ENCODE data around the gene SLC35G4.
"Not testable (repeated sequence)": the region's sequence is repeated elsewhere in the genome, so short reads cannot be mapped to it uniquely, and the experiment has no call there.

The SLC35G4 gene

GRCh38 chr18:11609488-11609887 lies at the start of gene SLC35G4:
Gene SLC35G4, plus strand, starts transcription at chr18:11609596. Its CDS starts 0 bp downstream, at chr18:11609596.
- DNase-seq = not testable (repeated sequence)

- DNase-seq = no peak
These were observed 48.1 kb upstream of the SLC35G4 start for GRCh38 chr18:11561293-11561692.

GRCh38 chr18:11565716-11566115 lies 43.7 kb upstream of the SLC35G4 start:
- no peak for DNase-seq

DNA sequence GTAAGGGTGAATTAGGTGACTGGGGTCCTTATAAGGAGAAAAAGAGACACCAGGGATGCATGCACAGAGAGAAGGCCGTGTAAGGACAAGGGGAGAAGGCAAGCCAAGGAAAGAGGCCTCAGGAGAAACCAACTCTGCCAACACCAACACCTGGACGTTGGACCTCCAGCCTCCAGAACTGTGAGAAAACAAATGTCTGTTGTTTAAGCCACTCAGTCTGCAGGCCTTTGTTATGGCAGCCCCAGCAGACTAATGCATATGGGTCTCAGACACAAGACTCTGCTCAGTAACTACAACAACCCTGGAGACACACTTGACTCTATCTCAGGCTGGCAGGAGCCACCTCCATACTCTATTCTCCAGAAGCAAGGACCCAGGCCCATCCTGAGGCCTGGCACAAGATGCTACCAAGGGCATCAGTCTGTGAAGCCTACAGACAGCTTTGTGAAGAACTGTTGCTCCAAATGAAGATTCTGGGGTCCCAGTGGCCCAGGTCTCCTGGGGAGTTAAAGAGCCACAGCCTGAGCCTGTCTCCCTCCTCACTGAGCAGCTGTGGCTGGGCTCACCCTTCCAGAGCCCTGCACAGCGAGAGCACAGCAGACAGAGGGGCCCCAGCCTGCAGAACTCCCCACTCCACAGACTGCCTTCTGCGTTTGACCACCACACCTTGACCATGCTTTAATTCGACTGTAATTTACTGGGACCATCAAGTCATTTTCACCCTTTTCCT lies 43.0 kb upstream of the SLC35G4 start:
- no peak for DNase-seq

DNA sequence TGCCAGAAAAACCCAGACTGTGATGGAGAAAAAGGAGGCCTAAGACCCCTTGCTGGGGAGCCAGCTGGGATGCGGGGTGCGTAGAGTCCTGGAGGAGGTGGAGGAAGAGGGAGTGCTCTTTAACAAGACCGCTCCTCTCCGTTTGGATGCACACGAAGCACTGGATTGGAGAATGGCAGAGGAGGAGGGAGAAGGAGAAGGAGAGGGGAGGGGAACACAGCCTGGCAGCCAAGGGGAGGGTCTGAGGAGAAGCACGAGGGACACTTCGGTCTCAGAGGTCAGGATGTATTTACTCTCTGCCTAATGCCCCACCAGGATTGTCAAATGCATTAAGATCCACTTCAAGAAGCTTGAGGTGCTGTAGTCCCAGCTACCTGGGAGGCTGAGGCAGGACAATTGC lies 42.0 kb upstream of the SLC35G4 start:
- DNase-seq = no peak

DNA sequence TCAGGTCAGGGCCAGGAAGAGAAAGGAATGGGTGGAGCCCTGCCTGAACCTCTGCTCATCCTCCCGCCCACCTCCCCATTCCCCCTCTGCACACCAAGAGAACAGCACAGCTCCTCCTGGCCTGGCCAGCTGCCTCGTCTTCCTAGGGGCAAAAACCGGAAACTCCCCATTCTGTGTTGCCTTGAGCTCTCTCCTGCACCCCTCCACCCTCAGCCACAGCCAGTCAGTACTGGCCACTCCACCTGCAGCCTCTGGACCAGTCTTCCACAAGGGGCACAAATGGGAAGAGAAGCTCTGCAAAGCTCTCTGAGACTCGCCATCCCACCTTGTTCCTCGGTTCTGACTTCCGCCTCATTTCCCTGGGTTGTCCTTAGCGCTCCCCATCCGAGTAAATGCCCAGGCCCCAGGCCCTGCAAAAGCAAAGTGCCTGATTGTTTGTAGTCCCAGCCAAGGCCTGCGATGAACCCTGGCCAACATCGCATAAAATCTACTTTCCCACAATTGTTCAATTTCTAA lies 39.3 kb upstream of the SLC35G4 start:
- no peak for DNase-seq

GRCh38 chr18:11570769-11571412 lies 38.5 kb upstream of the SLC35G4 start:
- DNase-seq = no peak

- DNase-seq = no peak
These were observed 37.2 kb upstream of the SLC35G4 start for GRCh38 chr18:11572201-11572600.

- DNase-seq = no peak
These were observed 34.9 kb upstream of the SLC35G4 start for GRCh38 chr18:11574545-11574944.

DNA sequence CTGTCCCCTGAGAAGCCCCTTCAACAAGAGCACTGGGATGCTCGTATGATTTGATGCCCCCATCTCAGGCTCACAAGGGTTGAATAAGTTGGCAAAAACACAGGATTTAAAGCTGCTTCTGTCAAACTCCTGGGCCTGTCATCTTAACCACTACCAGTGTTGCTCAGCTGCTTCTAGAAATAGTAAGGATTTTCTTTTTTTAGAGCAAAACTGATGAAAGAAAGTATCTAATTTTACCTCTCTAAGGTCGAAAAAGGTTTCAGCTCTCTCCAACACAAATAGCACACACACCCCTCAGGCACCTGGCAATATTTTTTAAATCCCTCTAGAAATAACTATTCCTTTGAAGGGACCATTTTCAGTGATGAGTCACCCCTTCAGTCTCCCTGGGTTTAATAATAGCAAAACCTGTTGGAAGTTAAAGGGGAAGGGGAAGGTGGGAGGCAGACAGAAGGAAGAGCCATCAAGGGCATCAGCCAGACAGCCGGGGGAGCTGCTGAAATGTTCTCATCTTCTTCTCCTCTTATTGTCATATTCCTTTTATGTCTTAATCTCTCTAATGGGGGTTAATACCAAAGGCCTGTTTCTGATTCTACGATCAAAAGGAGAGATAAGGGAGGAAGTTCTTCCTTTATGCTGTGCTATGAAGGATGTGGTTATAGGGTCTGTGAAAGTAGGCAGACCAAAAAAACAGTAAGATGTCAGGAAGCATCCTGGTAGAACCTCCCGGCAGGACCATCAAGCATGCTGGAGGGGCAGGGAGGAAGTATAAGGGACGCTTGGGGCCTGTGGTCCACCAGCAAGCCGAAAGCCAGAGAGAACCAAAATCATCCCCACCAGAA lies 31.9 kb upstream of the SLC35G4 start:
- no peak for DNase-seq

DNA sequence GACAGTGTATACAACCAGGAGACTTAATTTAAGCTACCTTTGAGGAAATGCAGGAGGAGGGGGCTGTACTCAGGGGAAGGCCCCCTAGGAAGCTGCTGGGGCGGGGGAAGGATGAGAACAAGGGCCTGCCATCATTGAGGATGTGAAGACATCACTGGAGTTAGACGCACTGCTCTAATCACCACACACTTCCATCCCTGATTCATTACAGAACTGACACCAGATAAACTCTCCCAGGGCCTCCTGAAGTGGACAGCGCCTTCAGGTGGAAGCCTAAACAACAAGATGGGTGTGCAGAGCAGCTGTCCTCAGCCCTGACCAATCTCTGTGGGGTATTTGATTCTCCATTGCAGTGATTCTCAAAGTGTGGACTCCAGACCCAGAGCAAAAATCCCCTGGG lies 30.6 kb upstream of the SLC35G4 start:
- no peak for DNase-seq

- DNase-seq = no peak
These were observed 29.5 kb upstream of the SLC35G4 start for GRCh38 chr18:11579916-11580315.

DNA sequence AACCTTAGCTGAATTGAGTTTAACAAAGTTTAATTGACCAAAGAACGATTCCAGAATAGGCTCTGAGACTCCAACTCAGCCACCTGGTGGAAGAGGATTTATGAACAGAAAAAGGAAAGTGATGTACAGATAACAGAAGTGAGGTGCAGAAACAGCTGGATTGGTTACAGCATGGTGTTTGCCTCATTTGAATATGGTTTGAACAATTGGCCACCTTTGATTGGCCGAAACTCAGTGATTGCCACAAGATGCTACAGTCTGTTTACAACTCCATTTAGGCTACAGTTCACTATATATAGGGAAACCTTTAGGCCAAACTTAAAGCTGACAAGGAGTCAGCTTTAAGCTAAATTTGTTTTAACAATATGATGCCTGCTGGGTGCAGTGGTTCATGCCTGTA lies 28.1 kb upstream of the SLC35G4 start:
- no peak for DNase-seq

- DNase-seq = no peak
These were observed 23.8 kb upstream of the SLC35G4 start for GRCh38 chr18:11585596-11585995.

DNA sequence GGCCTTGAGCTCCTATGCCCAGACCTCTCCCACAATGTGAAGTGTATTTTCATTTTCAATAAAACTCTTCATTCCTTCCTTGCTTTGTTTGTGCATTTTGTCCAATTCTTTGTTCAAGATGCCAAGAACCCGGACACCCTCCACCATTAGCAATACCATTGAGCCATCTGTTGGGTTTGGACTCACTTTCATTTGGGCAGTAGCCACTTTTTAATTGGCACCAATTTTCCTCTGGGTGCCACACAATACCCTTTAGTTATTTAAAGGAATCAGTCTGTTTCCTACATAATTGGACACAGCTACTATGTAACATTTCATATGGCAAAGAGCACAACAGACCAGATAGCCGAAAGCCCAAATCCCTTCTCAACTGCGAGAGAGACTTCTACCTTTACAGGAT lies 22.5 kb upstream of the SLC35G4 start:
- no peak for DNase-seq

- no peak for DNase-seq
These were observed 22.0 kb upstream of the SLC35G4 start for GRCh38 chr18:11587432-11587831.

DNA sequence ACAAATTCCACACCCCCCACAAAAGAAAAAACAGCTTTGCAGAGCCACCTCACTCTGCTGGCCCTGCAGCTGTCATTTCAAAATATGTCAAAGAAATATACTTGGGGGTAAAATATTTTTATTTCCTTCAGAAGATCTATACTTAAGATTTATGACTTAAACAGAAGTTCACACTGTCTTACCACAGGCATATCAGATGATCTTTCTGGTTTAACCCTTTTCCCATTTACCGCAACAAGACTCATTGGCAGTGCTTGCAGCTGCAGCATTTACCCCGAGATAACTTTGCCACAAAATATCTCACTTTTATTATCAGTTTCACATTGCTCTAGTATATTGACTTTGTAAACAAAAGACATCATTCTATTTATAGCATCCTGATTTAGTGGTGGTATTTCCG lies 21.6 kb upstream of the SLC35G4 start:
- no peak for DNase-seq

DNA sequence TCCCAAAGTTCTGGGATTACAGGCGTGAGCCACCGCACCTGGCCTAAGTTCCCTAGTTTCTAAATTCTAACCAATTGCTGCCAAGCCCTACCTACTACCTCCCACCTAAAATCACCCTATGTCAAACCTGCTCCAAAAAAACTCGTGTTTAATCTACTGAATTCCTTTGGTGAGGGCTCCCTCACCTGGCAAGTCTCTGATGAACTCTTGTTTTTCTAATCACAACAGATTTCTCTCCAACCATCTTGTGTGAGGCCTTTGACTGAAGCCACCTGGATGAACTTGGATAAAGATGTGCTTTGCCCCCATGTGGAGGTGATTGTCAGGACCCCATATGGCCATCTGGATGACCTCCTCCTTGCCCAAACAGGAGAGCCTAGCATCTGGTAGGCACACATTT lies 17.4 kb upstream of the SLC35G4 start:
- DNase-seq = no peak

- DNase-seq = no peak
These were observed 9.1 kb upstream of the SLC35G4 start for GRCh38 chr18:11600321-11600720.

GRCh38 chr18:11607906-11608305 lies 1.5 kb upstream of the SLC35G4 start:
- no peak for DNase-seq

GRCh38 chr18:11608618-11609017 lies 778 bp upstream of the SLC35G4 start:
- not testable (repeated sequence) for DNase-seq

DNA sequence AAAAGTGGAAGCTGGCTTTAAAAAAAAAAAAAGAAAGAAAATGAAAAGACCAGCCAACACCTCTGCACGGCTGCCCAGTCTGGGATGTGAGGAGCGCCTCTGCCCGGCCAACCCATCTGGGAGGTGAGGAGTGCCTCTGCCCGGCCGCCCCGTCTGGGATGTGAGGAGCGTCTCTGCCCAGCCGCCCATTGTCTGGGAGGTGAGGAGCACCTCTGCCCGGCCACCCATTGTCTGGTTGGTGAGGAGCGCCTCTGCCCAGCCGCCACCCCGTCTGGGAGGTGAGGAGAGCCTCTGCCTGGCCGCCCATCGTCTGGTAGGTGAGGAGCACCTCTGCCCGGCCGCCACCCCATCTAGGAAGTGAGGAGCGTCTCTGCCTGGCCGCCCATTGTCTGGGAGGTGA lies 3.7 kb downstream of the SLC35G4 start:
- DNase-seq = not testable (repeated sequence)

DNA sequence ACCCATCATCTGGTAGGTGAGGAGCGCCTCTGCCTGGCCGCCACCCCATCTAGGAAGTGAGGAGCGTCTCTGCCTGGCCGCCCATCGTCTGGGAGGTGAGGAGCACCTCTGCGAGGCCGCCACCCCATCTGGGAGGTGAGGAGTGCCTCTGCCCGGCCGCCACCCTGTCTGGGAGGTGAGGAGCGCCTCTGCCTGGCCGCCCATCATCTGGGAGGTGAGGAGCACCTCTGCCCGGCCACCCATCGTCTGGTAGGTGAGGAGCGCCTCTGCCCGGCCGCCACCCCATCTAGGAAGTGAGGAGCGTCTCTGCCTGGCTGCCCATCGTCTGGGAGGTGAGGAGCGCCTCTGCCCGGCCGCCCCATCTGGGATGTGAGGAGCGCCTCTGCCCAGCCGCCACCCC lies 4.2 kb downstream of the SLC35G4 start:
- not testable (repeated sequence) for DNase-seq

DNA sequence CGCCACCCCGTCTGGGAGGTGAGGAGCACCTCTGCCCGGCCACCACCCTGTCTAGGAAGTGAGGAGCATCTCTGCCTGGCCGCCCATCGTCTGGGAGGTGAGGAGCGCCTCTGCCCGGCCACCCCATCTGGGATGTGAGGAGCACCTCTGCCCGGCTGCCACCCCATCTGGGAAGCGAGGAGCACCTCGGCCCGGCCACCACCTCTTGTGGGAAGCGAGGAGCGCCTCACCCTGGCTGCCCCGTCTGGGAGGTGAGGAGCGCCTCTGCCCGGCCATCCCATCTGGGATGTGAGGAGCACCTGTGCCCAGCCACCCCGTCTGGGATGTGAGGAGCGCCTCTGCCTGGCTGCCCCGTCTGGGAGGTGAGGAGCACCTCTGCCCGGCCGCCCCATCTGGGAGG lies 4.6 kb downstream of the SLC35G4 start:
- not testable (repeated sequence) for DNase-seq

Data from activated effector memory CD4-positive, alpha-beta T cell treated with Interleukin-2 at 50 U/mL for 16 hours (primary cell).